ENCODE results near the gene TMEM184A. TPM values are rescaled to one million over a fixed set of nuclear protein-coding genes. Genes with fewer than 3 reads are reported as not detected.

TMEM184A gene
- total and polyA plus RNA-seq, 10 of the 15 experiments (the other 5 are each of a cell fraction or from before 2014, with no cell fraction given): 0.04 to 0.15 TPM; not detected in 8

- H3K9ac ChIP-seq (ENCODE audit: control insufficient read depth, insufficient read depth, low read length): no peak overlapping the region
- H3K27ac ChIP-seq (ENCODE audit: control insufficient read depth, insufficient read depth): no peak overlapping the region
- in situ Hi-C loops (cut with MboI) (no loop called here), intact Hi-C loops (cut with micrococcal nuclease; ENCODE audit: unreplicated experiment) (no loop called here)
- no peak overlapping the region for H3K4me3 ChIP-seq
- H3K4me2 ChIP-seq (ENCODE audit: control insufficient read depth, insufficient read depth): no peak overlapping the region
- no peaks in the 10 kb centered on the region for H3K9me3 ChIP-seq (replicated peaks; ENCODE audit: control insufficient read depth, insufficient read depth, low read length)
- H3K27me3 ChIP-seq (replicated peaks in 1 of 2; ENCODE audit: control insufficient read depth in 2 of 2, insufficient read depth in 2 of 2, low read length in 1 of 2): no peaks in the 10 kb centered on the region
- RAD21 ChIA-PET (ENCODE audit: unreplicated experiment): no interaction called here
- TF ChIP-seq SREBF1 (IDR thresholded peaks at IDR 0.05; ENCODE audit: low read length) (no peak), HSF1 (IDR thresholded peaks at IDR 0.05; ENCODE audit: low read depth, low read length) (no peak), E2F4 (IDR thresholded peaks at IDR 0.05; ENCODE audit: low read depth, low read length) (no peak), ZBTB4 (CRISPR knock-in tag; IDR thresholded peaks at IDR 0.05) (no peak), SMAD1 (IDR thresholded peaks at IDR 0.05; ENCODE audit: low read depth, partially characterized antibody) (no peak), BMI1 (IDR thresholded peaks at IDR 0.05; ENCODE audit: borderline replicate concordance) (no peak), EP300 (IDR thresholded peaks at IDR 0.05; ENCODE audit: borderline replicate concordance in 1 of 2, control insufficient read depth in 1 of 2, low read depth in 2 of 2, low read length in 2 of 2) (no peak), NR2C2 (IDR thresholded peaks at IDR 0.05; ENCODE audit: borderline replicate concordance, control insufficient read depth, insufficient read length, low read depth) (no peak)
- H3K4me1 ChIP-seq (ENCODE audit: control insufficient read depth, insufficient read depth, low read length): no peaks in the 10 kb centered on the region; the same call in 1 of the 2 replicates
- SMC1A ChIA-PET (ENCODE audit: uncharacterized antibody, unreplicated experiment): no interaction called here
- FAIRE-seq (no peak), DNase-seq (ENCODE audit: low read depth, low spot score) (no peak), ATAC-seq (no peak)
- H2AFZ ChIP-seq (ENCODE audit: control insufficient read depth, low read depth, low read length): no peak overlapping the region
- peaks cover 0 to 2% of the 10 kb centered on the region in 2 experiments; a peak in 3 of 4 replicates for H3K36me3 ChIP-seq (ENCODE audit: control insufficient read depth in 2 of 2, insufficient read depth in 2 of 2, low read length in 1 of 2)
- CTCF ChIA-PET: no interaction called here
- POLR2A ChIA-PET: no interaction called here
- no TSS peak for BruUV-seq (replicated peaks)
- no peaks in the 10 kb centered on the region for H4K20me1 ChIP-seq (ENCODE audit: control insufficient read depth, insufficient read depth)
- no peaks in the 10 kb centered on the region for H3K79me2 ChIP-seq (ENCODE audit: control insufficient read depth, insufficient read depth, low read length)
- 76% methylated on average over 16 of the region's 16 CpGs for WGBS (ENCODE audit: insufficient coverage, insufficient replicate concordance, low lambda C conversion rate, missing lambda C conversion rate)
These were observed 6.1 kb upstream of the TMEM184A start for GRCh38 chr7:1562116-1562515.

Measured in GM12878 (cell line).